Astrocyte (in vitro differentiated cells and primary cell): ENCODE data around the gene ATP11C.

Source experiments
- CTCF ChIP-seq: IDR thresholded peaks from 2 replicates; pipeline ENCODE4 v1.5.1; 2011; ENCODE audit warnings: low read depth, mild to moderate bottlenecking, inconsistent platforms, low read length, moderate library complexity; ENCODE audit not compliant: insufficient read depth
- EZH2 ChIP-seq: IDR thresholded peaks from 2 replicates; pipeline ENCODE4 v1.6.1; 2012; ENCODE audit warnings: mild to moderate bottlenecking, low read length, inconsistent platforms; ENCODE audit not compliant: insufficient read depth

GRCh38 chrX:139832718-139833309, 100.0 kb downstream of the ATP11C start:
- TF ChIP-seq EZH2 (no peak), CTCF (no peak)
